ENCODE results near the gene MYL12B.

The MYL12B gene

DNA sequence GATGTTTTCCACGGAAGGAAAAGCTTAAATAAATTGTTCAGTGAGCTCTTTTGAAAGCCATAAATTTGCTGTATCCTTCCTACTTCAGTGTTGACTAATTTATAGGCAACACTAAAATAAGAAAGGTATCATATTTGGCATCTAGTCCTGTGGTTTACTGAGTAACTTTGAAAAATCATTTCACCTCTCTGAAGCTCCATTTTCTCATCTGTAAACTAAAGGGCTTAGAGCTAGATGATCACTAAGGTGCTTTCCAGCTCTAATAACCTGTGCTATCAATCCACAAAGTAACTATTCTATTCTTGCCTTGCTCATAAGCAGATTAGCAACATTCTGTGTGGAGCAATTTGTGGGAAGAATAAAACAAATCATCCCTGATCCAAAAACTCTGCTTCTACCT, 38.6 kb upstream of the MYL12B start:
- Mint-ChIP-seq H3K27ac (no peak overlapping the region), H3K4me1 (peaks cover 33% of the 10 kb centered on the region), H3K4me3 (no peak overlapping the region), H3K27me3 (ENCODE audit: low read depth) (no peaks in the 10 kb centered on the region), H3K36me3 (ENCODE audit: low read depth) (no peaks in the 10 kb centered on the region), H3K9me3 (no peaks in the 10 kb centered on the region)
- TF ChIP-seq, protein P1, sequence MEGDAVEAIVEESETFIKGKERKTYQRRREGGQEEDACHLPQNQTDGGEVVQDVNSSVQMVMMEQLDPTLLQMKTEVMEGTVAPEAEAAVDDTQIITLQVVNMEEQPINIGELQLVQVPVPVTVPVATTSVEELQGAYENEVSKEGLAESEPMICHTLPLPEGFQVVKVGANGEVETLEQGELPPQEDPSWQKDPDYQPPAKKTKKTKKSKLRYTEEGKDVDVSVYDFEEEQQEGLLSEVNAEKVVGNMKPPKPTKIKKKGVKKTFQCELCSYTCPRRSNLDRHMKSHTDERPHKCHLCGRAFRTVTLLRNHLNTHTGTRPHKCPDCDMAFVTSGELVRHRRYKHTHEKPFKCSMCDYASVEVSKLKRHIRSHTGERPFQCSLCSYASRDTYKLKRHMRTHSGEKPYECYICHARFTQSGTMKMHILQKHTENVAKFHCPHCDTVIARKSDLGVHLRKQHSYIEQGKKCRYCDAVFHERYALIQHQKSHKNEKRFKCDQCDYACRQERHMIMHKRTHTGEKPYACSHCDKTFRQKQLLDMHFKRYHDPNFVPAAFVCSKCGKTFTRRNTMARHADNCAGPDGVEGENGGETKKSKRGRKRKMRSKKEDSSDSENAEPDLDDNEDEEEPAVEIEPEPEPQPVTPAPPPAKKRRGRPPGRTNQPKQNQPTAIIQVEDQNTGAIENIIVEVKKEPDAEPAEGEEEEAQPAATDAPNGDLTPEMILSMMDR (IDR thresholded peaks at IDR 0.05; ENCODE audit: unreplicated experiment in 3 of 3): no peak

GRCh38 chr18:3224223-3224622, 37.7 kb upstream of the MYL12B start:
- Mint-ChIP-seq H3K27me3 (ENCODE audit: low read depth) (no peaks in the 10 kb centered on the region), H3K9me3 (no peaks in the 10 kb centered on the region), H3K4me3 (no peak overlapping the region), H3K4me1 (peaks cover 24% of the 10 kb centered on the region), H3K27ac (no peak overlapping the region), H3K36me3 (ENCODE audit: low read depth) (no peaks in the 10 kb centered on the region)
- TF ChIP-seq, protein P1 (IDR thresholded peaks at IDR 0.05; ENCODE audit: unreplicated experiment in 3 of 3): no peak

- Mint-ChIP-seq H3K9me3 (no peaks in the 10 kb centered on the region), H3K4me3 (no peak overlapping the region), H3K36me3 (ENCODE audit: low read depth) (no peaks in the 10 kb centered on the region), H3K4me1 (peaks cover 11% of the 10 kb centered on the region), H3K27ac (peak overlapping the region in 1 of 3 experiments; percentile 6), H3K27me3 (ENCODE audit: low read depth) (no peaks in the 10 kb centered on the region)
- TF ChIP-seq, protein P1 (IDR thresholded peaks at IDR 0.05; ENCODE audit: unreplicated experiment in 3 of 3): no peak
Observed at GRCh38 chr18:3225588-3225987, 36.3 kb upstream of the MYL12B start.

GRCh38 chr18:3226048-3226447, 35.9 kb upstream of the MYL12B start:
- TF ChIP-seq, protein P1 (IDR thresholded peaks at IDR 0.05; ENCODE audit: unreplicated experiment in 3 of 3): no peak
- no peaks in the 10 kb centered on the region for H3K36me3 Mint-ChIP-seq (ENCODE audit: low read depth)
- no peaks in the 10 kb centered on the region for H3K9me3 Mint-ChIP-seq
- H3K4me1 Mint-ChIP-seq: peaks cover 10% of the 10 kb centered on the region
- no peak overlapping the region for H3K27ac Mint-ChIP-seq
- no peaks in the 10 kb centered on the region for H3K27me3 Mint-ChIP-seq (ENCODE audit: low read depth)
- H3K4me3 Mint-ChIP-seq: no peak overlapping the region

DNA sequence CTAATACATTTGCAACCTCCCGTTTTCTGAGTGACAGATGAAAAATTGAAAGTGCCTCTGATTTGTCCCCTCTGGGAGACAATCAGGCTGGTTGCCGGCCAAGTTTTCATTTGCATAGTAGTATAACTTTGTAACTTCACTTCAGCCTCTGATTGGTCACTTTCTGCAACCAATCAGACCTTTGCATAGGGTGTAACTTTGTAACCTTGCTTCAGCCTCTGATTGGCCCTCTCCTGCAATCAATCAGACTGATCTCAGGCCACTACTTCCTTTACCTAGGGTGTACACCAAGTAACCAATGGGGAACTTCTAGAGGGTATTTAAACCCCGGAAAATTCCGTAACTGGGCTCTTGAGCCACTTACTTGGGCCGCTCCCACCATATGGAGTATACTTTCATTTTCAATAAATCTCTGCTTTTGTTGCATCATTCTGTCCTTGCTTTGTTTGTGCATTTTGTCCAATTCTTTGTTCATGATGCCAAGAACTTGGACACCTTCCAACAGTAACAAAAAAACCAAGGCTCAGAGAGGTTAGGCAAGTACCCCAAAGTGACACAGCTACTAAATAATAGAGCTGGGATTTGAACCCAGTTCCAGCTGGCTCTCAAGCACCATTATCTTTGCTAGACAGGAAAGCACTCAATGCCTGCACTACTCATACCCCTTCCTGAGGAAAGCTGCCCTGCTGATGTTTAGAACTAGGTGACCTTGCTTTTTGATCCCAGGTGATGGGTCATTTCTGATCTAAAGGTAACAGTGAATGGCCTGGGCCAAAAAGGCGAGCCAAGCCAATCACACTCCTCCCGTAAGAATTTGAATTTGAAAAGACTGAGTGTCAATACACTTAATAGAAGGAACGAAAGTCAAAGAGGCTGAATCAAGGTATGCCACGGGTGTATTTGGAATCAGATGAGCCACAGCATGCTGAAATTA, 31.3 kb upstream of the MYL12B start:
- no peaks in the 10 kb centered on the region for H3K36me3 Mint-ChIP-seq (ENCODE audit: low read depth)
- H3K27ac Mint-ChIP-seq: no peak overlapping the region
- H3K9me3 Mint-ChIP-seq: no peaks in the 10 kb centered on the region
- TF ChIP-seq, protein P1 (IDR thresholded peaks at IDR 0.05; ENCODE audit: unreplicated experiment in 3 of 3): no peak
- no peak overlapping the region for H3K4me3 Mint-ChIP-seq
- no peaks in the 10 kb centered on the region for H3K27me3 Mint-ChIP-seq (ENCODE audit: low read depth)
- peaks cover 10% of the 10 kb centered on the region for H3K4me1 Mint-ChIP-seq

DNA sequence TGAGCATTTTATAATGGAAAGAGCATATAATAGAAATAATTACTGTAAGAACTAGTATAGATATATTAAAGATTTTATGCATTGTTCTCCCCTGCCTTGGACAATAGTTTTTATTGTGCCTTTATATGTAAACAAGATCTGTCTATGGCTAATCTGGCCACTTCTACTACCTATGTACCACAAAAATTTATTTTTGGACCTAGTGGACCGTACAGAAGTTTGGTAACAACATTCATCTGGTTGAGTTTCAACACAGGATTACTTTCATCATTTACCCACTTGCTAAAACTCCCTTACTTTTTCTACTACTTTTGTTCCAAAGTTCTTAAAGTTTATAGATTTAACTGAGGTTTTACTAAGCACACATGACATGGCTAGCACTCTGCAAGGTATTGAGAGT, 28.9 kb upstream of the MYL12B start:
- Mint-ChIP-seq H3K27me3 (ENCODE audit: low read depth) (no peaks in the 10 kb centered on the region), H3K4me3 (no peak overlapping the region), H3K4me1 (no peaks in the 10 kb centered on the region), H3K27ac (no peak overlapping the region), H3K36me3 (ENCODE audit: low read depth) (no peaks in the 10 kb centered on the region), H3K9me3 (no peaks in the 10 kb centered on the region)
- TF ChIP-seq, protein P1 (IDR thresholded peaks at IDR 0.05; ENCODE audit: unreplicated experiment in 3 of 3): no peak

Data from nephron (organoid).